Vagina (tissue), 2 donors: Measurements from ENCODE around the gene MUTYH. TPM values are rescaled to one million over a fixed set of nuclear protein-coding genes. Genes with fewer than 3 reads are reported as not detected.
A peak's percentile ranks its signal among the peaks of the same experiment; 100 is the strongest.

Experiments used
- DNase-seq, 2 donors: peaks; one replicate each; pipeline ENCODE4 v3.0.0-alpha.2; 2017; ENCODE audit errors: extremely low spot score in 2 of 2
- H3K27ac ChIP-seq: fragments of 200-600 bp; sonication (generic); one replicate; pipeline ENCODE4 v1.5.1; 2019
- H3K27me3 ChIP-seq: fragments of 200-600 bp; sonication (generic); one replicate; pipeline ENCODE4 v1.5.1; 2019
- H3K36me3 ChIP-seq, 2 donors: fragments of 200-600 bp; sonication (generic); one replicate each; pipeline ENCODE4 v1.5.1; 2017 to 2019
- H3K4me1 ChIP-seq: fragments of 200-600 bp; sonication (generic); one replicate; pipeline ENCODE4 v1.5.1; 2019
- H3K4me3 ChIP-seq, 2 donors: fragments of 200-600 bp; sonication (generic); 1 replicate in 1 of 2; 2 replicates in 1 of 2; pipeline ENCODE4 v1.5.1; 2016 to 2019
- H3K9me3 ChIP-seq: fragments of 200-600 bp; sonication (generic); one replicate; pipeline ENCODE4 v1.5.1; 2019
- POLR2A ChIP-seq, 2 donors: fragments of 450-650 bp; IDR thresholded peaks; one replicate each; pipeline ENCODE4 v1.6.1; 2017; ENCODE audit warnings: antibody characterized with exemption in 2 of 2, mild to moderate bottlenecking in 2 of 2, moderate library complexity in 2 of 2
- POLR2AphosphoS5 ChIP-seq, 2 donors: sonication (generic); formaldehyde crosslinking; IDR thresholded peaks; one replicate each; pipeline ENCODE4 v1.9.0; 2017; ENCODE audit warnings: antibody characterized with exemption in 2 of 2, mild to moderate bottlenecking in 2 of 2, low read depth in 1 of 2; ENCODE audit not compliant: insufficient read depth in 1 of 2
- intact Hi-C: fragments of 100-400 bp; cut with DNase I; formaldehyde crosslinking; loops from one replicate; pipeline ENCODE4 v1.15.1; 2023
- total RNA-seq: library from RNA; depleted of rRNA; stranded (reverse); fragments of >200 nt; gene quantifications from one replicate; pipeline ENCODE4 v1.2.3, GENCODE V29; 2016
- TF ChIP-seq, protein P1 (sequence below), 3 experiments: fragments of 450-650 bp in 2 of 3; fragments of 200-600 bp in 1 of 3; sonication (generic) in 1 of 3; IDR thresholded peaks; one replicate each; pipeline ENCODE4 v1.5.1; 2017 to 2019; ENCODE audit warnings: antibody characterized with exemption in 3 of 3, mild to moderate bottlenecking in 2 of 3, moderate library complexity in 2 of 3

MUTYH gene
- total RNA-seq, 1 donor from 2014 or later, result 27.0 TPM

DNA sequence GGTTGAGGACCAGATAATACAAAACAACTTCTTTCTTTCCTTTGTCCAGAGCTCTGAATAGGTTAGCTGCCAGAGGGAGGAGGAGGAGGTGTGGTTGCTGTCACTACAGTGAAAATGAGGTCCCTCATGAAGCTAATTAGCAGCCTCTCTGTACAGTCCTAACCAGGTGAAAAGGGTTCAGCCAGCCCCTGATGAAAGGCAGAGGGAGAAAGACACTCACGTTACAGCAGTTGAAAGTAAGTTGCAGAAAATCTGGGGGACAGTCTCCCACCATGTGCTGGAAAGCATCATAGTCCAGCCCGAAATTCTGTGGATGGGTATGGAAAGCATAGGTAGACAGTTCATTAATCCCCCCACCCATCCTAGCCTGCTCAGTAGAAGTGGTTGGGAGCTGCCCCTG, 6.2 kb upstream of the MUTYH start:
- Histone ChIP-seq H3K4me1 (peaks cover 21% of the 10 kb centered on the region), H3K27me3 (no peaks in the 10 kb centered on the region), H3K27ac (no peak overlapping the region), H3K9me3 (no peaks in the 10 kb centered on the region), H3K4me3 (no peak overlapping the region), H3K36me3 (peaks cover 0 to 35% of the 10 kb centered on the region in 2 donors)
- DNase-seq, result no peak
- TF ChIP-seq, protein P1, sequence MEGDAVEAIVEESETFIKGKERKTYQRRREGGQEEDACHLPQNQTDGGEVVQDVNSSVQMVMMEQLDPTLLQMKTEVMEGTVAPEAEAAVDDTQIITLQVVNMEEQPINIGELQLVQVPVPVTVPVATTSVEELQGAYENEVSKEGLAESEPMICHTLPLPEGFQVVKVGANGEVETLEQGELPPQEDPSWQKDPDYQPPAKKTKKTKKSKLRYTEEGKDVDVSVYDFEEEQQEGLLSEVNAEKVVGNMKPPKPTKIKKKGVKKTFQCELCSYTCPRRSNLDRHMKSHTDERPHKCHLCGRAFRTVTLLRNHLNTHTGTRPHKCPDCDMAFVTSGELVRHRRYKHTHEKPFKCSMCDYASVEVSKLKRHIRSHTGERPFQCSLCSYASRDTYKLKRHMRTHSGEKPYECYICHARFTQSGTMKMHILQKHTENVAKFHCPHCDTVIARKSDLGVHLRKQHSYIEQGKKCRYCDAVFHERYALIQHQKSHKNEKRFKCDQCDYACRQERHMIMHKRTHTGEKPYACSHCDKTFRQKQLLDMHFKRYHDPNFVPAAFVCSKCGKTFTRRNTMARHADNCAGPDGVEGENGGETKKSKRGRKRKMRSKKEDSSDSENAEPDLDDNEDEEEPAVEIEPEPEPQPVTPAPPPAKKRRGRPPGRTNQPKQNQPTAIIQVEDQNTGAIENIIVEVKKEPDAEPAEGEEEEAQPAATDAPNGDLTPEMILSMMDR (IDR thresholded peaks at IDR 0.05), result no peak
- TF ChIP-seq POLR2AphosphoS5 (IDR thresholded peaks at IDR 0.05; ENCODE audit: insufficient read depth in 1 of 2, low read depth in 1 of 2), result no peak
- TF ChIP-seq POLR2A (IDR thresholded peaks at IDR 0.05), result no peak
- intact Hi-C loops, result no loop called here

- intact Hi-C loops, result no loop called here
- H3K36me3 ChIP-seq, result peaks cover 0 to 35% of the 10 kb centered on the region in 2 donors
Measured at GRCh38 chr1:45345014-45345413, 4.8 kb upstream of the MUTYH start.

GRCh38 chr1:45344499-45344898, 4.3 kb upstream of the MUTYH start:
- intact Hi-C loops, result no loop called here
- Histone ChIP-seq H3K27ac (no peak overlapping the region), H3K4me1 (peaks cover 31% of the 10 kb centered on the region), H3K27me3 (no peaks in the 10 kb centered on the region), H3K9me3 (no peaks in the 10 kb centered on the region), H3K4me3 (no peak overlapping the region), H3K36me3 (peaks cover 0 to 35% of the 10 kb centered on the region in 2 donors)
- TF ChIP-seq, protein P1 (IDR thresholded peaks at IDR 0.05), result no peak
- no peak for TF ChIP-seq POLR2AphosphoS5 (IDR thresholded peaks at IDR 0.05; ENCODE audit: insufficient read depth in 1 of 2, low read depth in 1 of 2)
- no peak for TF ChIP-seq POLR2A (IDR thresholded peaks at IDR 0.05)
- DNase-seq, result no peak

More at GRCh38 chr1:45345014-45345413, 4.8 kb upstream of the MUTYH start:
- Histone ChIP-seq H3K27ac (no peak overlapping the region), H3K4me1 (peaks cover 31% of the 10 kb centered on the region), H3K4me3 (no peak overlapping the region), H3K27me3 (no peaks in the 10 kb centered on the region), H3K9me3 (no peaks in the 10 kb centered on the region)
- DNase-seq, result no peak
- no peak for TF ChIP-seq POLR2A (IDR thresholded peaks at IDR 0.05)
- no peak for TF ChIP-seq POLR2AphosphoS5 (IDR thresholded peaks at IDR 0.05; ENCODE audit: insufficient read depth in 1 of 2, low read depth in 1 of 2)
- TF ChIP-seq, protein P1 (IDR thresholded peaks at IDR 0.05), result no peak

DNA sequence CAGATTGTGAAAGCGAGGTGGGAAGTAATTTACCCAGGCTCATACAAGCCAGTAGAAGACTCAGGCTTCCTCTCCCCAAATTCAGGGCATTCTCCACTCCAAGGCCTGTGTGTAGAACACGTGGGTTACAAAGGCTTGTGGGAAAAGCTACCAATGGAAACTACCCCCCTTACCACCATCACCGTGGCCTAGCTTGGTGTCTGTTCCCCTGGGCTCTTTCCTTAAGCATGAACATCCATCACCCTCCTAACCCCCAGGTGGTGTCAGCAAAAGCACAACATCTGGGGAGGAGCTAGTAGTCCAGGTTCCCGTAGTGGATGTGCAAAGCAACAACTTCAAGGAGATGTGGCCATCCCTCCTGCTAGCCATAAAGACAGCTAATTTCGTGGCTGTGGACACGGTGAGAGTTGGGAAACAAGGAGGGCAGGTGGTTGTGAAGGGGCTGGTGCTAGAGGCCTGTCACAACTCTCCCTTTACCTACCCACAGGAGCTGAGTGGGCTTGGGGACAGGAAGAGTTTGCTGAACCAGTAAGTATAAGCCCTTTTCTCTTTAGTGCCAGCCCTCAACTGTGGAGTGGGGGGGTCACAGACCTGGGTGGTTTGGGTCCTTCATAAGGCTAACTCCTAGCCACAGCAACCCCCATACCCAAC, 701 bp upstream of the MUTYH start:
- Histone ChIP-seq H3K27ac (peak overlapping the region; percentile 85), H3K9me3 (no peaks in the 10 kb centered on the region), H3K36me3 (peaks cover 0 to 35% of the 10 kb centered on the region in 2 donors), H3K27me3 (no peaks in the 10 kb centered on the region), H3K4me1 (peaks cover 23% of the 10 kb centered on the region), H3K4me3 (peak overlapping the region; percentile 60 to 85)
- intact Hi-C loops, result no loop called here
- DNase-seq, result no peak
- TF ChIP-seq POLR2AphosphoS5 (IDR thresholded peaks at IDR 0.05; ENCODE audit: insufficient read depth in 1 of 2, low read depth in 1 of 2) (no peak), POLR2A (IDR thresholded peaks at IDR 0.05) (no peak)
- TF ChIP-seq, protein P1 (IDR thresholded peaks at IDR 0.05), result no peak

- Histone ChIP-seq H3K27me3 (no peaks in the 10 kb centered on the region), H3K36me3 (peaks cover 0 to 30% of the 10 kb centered on the region in 2 donors), H3K27ac (no peak overlapping the region), H3K9me3 (no peaks in the 10 kb centered on the region), H3K4me3 (no peak overlapping the region), H3K4me1 (peaks cover 23% of the 10 kb centered on the region)
- intact Hi-C loops, result no loop called here
- TF ChIP-seq, protein P1 (IDR thresholded peaks at IDR 0.05), result no peak
- no peak for TF ChIP-seq POLR2A (IDR thresholded peaks at IDR 0.05)
- TF ChIP-seq POLR2AphosphoS5 (IDR thresholded peaks at IDR 0.05; ENCODE audit: insufficient read depth in 1 of 2, low read depth in 1 of 2), result no peak
- DNase-seq, result no peak
Measured at GRCh38 chr1:45337630-45338325, 2.5 kb downstream of the MUTYH start.
